HL-60 (cell line): ENCODE measurements around the gene KAZN.

ENCODE experiments used
- DNase-seq, 2 experiments: peaks; one replicate each; pipeline ENCODE4 v3.0.0-alpha.2; 2010 to 2020; ENCODE audit warnings: low read depth in 1 of 2, low spot score in 1 of 2
- H3K27ac ChIP-seq: fragments of 250-450 bp; sonication (Bioruptor Pico); replicated peaks from 2 replicates; pipeline ENCODE4 v1.5.1; 2020; ENCODE audit warnings: mild to moderate bottlenecking, moderate library complexity
- H3K27me3 ChIP-seq: fragments of 250-450 bp; sonication (Bioruptor Pico); 2 replicates; pipeline ENCODE4 v1.5.1; 2021; ENCODE audit warnings: mild to moderate bottlenecking, moderate library complexity; ENCODE audit not compliant: insufficient read depth, poor library complexity, severe bottlenecking
- H3K4me3 ChIP-seq: replicated peaks from 2 replicates; pipeline ENCODE4 v1.5.1; 2011; ENCODE audit warnings: mild to moderate bottlenecking, control low read depth, low read length; ENCODE audit not compliant: insufficient read depth
- GABPA ChIP-seq: IDR thresholded peaks from 2 replicates; pipeline ENCODE4 v1.6.1; 2012; ENCODE audit warnings: low read depth
- POLR2AphosphoS5 ChIP-seq: IDR thresholded peaks from 2 replicates; pipeline ENCODE4 v1.6.1; 2012; ENCODE audit warnings: low read depth
- SPI1 ChIP-seq: IDR thresholded peaks from 2 replicates; pipeline ENCODE4 v1.6.1; 2012; ENCODE audit warnings: low read depth, mild to moderate bottlenecking, borderline replicate concordance
- TF ChIP-seq, protein P1 (sequence below): IDR thresholded peaks from 2 replicates; pipeline ENCODE4 v1.6.1; 2012; ENCODE audit warnings: low read depth; ENCODE audit not compliant: insufficient replicate concordance
- TF ChIP-seq, protein P2 (sequence below): IDR thresholded peaks from one replicate; pipeline ENCODE4 v1.5.1; 2011; ENCODE audit warnings: low read length, control low read depth, inconsistent platforms; ENCODE audit not compliant: insufficient read depth

Gene KAZN

DNA sequence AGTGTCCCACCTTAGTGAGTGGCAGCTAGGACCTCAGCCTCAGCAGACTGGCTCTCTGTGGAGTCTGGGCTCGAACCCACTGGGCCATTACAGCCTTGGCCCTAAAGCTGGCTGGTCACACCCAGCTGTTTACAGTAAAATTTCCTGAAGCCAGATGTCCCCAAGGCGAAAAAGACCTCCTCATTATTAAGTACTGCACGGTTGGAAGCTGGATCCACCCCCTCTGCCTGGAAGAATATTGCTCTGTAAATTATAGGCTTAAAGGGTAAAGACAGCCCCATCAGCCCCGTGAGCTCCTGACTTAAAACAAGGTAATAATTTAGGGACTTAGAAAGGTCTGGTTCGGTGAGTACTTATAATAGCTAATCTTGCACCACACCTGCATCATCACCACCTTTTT is 524.8 kb downstream of the KAZN start:
- H3K27ac ChIP-seq, result no peak overlapping the region
- no peaks in the 10 kb centered on the region for H3K27me3 ChIP-seq
- no peak for DNase-seq
- no peak for TF ChIP-seq GABPA
- TF ChIP-seq SPI1, result no peak
- TF ChIP-seq, protein P1, sequence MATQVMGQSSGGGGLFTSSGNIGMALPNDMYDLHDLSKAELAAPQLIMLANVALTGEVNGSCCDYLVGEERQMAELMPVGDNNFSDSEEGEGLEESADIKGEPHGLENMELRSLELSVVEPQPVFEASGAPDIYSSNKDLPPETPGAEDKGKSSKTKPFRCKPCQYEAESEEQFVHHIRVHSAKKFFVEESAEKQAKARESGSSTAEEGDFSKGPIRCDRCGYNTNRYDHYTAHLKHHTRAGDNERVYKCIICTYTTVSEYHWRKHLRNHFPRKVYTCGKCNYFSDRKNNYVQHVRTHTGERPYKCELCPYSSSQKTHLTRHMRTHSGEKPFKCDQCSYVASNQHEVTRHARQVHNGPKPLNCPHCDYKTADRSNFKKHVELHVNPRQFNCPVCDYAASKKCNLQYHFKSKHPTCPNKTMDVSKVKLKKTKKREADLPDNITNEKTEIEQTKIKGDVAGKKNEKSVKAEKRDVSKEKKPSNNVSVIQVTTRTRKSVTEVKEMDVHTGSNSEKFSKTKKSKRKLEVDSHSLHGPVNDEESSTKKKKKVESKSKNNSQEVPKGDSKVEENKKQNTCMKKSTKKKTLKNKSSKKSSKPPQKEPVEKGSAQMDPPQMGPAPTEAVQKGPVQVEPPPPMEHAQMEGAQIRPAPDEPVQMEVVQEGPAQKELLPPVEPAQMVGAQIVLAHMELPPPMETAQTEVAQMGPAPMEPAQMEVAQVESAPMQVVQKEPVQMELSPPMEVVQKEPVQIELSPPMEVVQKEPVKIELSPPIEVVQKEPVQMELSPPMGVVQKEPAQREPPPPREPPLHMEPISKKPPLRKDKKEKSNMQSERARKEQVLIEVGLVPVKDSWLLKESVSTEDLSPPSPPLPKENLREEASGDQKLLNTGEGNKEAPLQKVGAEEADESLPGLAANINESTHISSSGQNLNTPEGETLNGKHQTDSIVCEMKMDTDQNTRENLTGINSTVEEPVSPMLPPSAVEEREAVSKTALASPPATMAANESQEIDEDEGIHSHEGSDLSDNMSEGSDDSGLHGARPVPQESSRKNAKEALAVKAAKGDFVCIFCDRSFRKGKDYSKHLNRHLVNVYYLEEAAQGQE, result no peak
- TF ChIP-seq POLR2AphosphoS5, result no peak
- TF ChIP-seq, protein P2, sequence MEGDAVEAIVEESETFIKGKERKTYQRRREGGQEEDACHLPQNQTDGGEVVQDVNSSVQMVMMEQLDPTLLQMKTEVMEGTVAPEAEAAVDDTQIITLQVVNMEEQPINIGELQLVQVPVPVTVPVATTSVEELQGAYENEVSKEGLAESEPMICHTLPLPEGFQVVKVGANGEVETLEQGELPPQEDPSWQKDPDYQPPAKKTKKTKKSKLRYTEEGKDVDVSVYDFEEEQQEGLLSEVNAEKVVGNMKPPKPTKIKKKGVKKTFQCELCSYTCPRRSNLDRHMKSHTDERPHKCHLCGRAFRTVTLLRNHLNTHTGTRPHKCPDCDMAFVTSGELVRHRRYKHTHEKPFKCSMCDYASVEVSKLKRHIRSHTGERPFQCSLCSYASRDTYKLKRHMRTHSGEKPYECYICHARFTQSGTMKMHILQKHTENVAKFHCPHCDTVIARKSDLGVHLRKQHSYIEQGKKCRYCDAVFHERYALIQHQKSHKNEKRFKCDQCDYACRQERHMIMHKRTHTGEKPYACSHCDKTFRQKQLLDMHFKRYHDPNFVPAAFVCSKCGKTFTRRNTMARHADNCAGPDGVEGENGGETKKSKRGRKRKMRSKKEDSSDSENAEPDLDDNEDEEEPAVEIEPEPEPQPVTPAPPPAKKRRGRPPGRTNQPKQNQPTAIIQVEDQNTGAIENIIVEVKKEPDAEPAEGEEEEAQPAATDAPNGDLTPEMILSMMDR, result no peak
- H3K4me3 ChIP-seq, result no peak overlapping the region

DNA sequence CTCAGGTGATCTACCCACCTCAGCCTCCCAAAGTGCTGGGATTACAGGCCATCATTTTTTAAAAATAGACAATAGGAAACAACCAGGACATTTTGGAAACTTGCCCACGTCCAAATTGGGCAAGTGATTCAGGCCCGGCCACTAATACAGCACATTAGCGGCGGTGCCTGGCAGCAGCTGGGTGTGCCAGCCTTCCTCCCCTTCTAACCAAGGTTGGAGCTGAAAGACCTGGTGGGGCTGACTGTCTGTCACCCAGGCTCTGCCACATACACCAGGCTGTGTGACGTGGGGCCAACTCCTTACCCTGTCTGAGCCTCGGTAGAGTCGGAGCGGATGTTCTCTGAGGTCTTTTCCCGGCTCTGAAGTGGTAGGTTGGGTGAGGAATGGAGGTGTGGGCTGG is 525.4 kb downstream of the KAZN start:
- H3K27me3 ChIP-seq, result no peaks in the 10 kb centered on the region
- H3K27ac ChIP-seq, result no peak overlapping the region
- no peak overlapping the region for H3K4me3 ChIP-seq
- no peak for TF ChIP-seq SPI1
- TF ChIP-seq POLR2AphosphoS5, result no peak
- TF ChIP-seq GABPA, result no peak
- TF ChIP-seq, protein P2, result no peak
- TF ChIP-seq, protein P1, result no peak
- no peak for DNase-seq

DNA sequence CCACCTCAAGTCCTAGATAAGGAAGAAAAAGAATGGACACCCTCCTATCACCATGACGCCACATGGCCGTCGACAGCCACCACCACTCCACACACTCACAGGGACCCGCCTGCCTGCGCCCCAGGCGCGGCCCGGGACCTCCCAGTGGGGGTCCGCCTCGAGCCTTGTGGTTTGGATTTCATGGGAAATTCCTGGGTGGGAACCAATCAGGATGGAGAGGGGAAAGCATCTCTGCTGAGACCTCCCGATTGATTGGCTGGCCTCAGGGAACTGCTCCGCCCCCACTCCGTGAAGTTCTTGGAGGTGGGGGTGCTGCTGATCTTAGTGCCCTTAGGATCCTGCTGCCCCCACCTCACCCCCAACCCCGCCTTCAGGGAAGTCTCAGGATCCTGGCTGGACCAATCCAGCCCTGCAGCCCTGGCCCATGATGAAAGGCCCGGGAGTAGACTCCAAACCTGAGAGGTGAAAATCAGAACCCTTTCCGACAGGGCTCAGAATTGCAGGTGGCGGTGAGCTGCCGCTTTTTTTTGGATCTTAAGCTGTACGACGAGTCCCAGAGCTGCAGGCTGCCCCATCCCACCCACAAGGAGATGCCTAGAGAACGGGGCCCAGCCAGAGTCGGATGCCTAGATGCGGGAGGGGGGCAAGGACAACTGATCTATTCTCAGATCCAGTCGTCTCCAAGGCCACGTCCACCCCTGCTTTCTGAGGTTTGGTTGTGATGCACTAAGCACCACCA is 526.0 kb downstream of the KAZN start:
- H3K4me3 ChIP-seq, result no peak overlapping the region
- H3K27ac ChIP-seq, result no peak overlapping the region
- no peaks in the 10 kb centered on the region for H3K27me3 ChIP-seq
- no peak for DNase-seq
- TF ChIP-seq, protein P1, result no peak
- TF ChIP-seq GABPA, result no peak
- TF ChIP-seq, protein P2, result no peak
